GM18858 (cell line): ENCODE measurements around the gene FAM110A.
"Not testable (repeated sequence)": the region's sequence is repeated elsewhere in the genome, so short reads cannot be mapped to it uniquely, and the experiment has no call there.

ENCODE experiments used
- ATAC-seq: cut with Tn5 transposase; IDR thresholded peaks from one replicate; pipeline ENCODE4 v1.9.1; 2021; ENCODE audit not compliant: unreplicated experiment

The FAM110A gene

DNA sequence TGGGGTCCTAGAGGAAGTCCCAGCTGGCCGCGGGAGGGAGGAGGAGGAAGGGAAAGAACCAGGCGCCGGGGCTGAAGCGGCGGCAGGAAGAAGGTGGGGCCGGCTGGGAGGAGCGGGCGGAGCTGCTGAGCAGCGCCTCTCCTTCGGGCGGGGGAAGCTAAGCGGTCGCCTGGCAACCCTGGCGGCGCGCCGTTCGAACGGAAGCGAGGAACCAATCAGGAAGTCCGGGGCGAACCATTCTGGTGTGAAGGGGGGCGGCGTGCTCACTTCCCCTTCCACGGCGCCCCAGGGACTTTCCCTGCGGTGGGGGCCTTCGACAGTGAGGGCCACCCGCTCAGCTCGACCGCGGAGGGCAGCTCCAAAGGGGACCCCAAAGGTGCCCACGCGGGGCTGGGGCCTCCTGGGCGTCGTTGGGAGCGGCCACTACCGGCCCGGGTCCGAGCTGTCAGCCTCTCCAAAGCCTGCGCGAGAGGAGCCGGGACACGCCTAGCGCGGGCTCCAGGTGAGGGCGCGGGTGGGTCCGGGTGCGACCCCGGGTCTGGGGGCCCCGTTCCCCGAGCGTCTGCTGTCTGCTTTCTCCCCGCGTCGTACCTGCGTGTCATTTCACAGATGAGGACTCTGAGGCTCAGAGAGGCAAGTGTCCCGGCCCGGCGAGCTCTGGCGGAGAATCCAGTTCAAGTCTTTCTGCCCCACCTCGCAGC is at the start of gene FAM110A:
Gene FAM110A (plus strand): TSS at position 266 of the 701 bp plus-strand sequence. CDS start 11,090 bp downstream, outside the sequence.
- ATAC-seq: peak; percentile 94

- no peak for ATAC-seq
Observed at GRCh38 chr20:787825-788224, 45.7 kb upstream of the FAM110A start.

DNA sequence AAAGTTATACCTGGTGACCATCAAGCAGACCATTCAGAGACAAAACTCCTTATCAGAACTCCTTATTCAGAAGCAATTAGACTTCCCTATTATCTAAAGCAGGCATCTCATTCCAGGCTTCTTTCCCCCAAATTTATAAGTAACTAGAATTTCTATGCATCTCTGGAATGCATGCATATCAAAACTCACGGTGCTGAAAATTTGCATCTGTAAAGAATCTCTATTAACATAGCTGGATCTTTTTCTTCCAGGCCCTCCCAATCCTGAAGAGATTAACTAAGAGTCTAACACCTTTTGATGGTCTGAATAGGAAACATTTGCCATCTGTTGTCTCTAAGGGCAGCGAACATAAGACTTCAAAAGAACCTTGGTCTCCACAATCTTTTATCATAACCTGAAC is 42.5 kb upstream of the FAM110A start:
- no peak for ATAC-seq

GRCh38 chr20:792248-792647 is 41.3 kb upstream of the FAM110A start:
- ATAC-seq: no peak

- ATAC-seq: no peak
Observed at GRCh38 chr20:796921-797320, 36.6 kb upstream of the FAM110A start.

- ATAC-seq: not testable (repeated sequence)
Observed at GRCh38 chr20:798746-799145, 34.8 kb upstream of the FAM110A start.

- not testable (repeated sequence) for ATAC-seq
Observed at GRCh38 chr20:800026-800425, 33.5 kb upstream of the FAM110A start.

DNA sequence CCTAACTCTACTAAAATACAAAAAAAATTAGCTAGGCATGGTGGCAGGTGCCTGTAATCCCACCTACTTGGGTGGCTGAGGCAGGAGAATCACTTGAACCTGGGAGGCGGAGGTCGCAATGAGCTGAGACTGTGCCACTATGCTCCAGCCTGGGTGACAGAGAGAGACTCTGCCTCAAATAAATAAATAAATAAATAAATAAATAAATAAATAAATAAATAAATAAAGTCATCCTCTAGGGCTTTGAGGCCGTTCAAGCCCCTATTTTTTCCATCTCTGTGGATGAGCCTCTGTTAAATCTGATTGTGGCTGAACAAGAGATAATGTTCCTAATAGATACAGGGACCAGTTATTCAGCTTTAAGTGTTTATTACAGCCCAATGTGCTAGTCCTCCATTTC is 31.8 kb upstream of the FAM110A start:
- no peak for ATAC-seq

DNA sequence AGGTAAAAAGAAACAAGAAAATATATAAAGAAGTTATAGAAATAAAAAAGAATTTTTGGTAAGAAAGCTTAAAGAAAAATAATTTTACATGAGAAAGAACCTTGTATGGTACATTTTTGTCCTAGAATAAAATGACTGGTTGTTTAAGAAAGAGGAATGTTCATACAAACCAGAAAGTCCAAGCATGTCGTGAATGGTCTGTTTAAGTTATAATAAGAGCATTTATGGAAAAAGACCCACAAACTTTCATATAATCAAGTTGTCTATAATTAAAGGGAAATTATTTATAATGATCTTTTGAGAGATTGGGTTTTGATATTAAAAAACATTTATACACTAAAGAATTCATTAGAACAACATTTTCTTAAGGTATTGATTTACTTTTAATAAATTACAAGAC is 27.8 kb upstream of the FAM110A start:
- ATAC-seq: no peak

- not testable (repeated sequence) for ATAC-seq
Observed at GRCh38 chr20:811776-812434, 21.6 kb upstream of the FAM110A start.

DNA sequence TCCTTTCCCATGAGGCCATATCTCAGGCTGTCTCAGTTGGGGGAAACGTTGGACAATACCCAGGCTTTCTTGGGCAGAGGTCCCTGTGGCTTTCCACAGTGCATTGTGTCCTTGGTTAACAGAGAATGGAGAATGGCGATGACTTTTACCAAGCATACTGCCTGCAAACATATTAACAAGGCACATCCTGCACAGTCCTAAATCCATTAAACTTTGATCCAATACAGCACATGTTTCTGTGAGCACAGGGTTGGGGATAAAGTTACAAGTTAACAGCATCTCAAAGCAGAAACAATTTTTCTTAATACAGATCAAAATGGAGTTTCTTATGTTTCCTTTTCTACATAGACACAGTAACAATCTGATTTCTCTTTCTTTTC is 21.1 kb upstream of the FAM110A start:
- ATAC-seq: not testable (repeated sequence)

- no peak for ATAC-seq
Observed at GRCh38 chr20:813390-813789, 20.1 kb upstream of the FAM110A start.

GRCh38 chr20:815226-815625 is 18.3 kb upstream of the FAM110A start:
- ATAC-seq: no peak

GRCh38 chr20:815914-816606 is 17.5 kb upstream of the FAM110A start:
- no peak for ATAC-seq

- ATAC-seq: no peak
Observed at GRCh38 chr20:818001-818664, 15.4 kb upstream of the FAM110A start.

- no peak for ATAC-seq
Observed at GRCh38 chr20:819680-820322, 13.7 kb upstream of the FAM110A start.

DNA sequence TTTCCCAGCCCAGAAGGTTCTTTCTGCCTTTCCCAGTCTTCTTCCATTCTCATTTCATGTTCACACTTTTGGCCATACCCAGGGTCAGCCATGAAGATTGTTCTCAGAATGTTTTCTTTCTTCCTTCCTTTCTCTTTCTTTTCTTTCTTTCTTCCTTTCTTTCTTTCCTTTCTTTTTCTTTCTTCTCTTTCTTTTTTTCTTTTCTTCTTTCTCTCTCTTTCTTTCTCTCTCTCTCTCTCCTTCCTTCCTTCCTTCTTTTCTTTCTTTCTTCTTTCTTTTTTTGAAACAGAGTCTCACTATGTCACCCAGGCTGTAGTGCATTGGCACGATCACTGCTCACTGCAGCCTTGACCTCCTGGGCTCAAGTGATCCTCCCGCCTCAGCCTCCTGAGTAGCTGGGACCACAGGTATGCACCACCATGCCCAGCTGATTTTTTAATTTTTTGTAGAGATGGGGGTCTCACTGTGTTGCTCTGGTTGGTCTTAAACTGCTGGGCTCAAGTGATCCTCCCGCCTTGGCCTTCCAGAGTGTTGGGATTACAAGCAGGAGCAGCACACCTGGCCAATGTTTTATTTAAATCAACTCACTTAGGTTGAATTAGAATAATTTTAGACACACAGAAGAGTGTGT is 13.1 kb upstream of the FAM110A start:
- ATAC-seq: no peak

DNA sequence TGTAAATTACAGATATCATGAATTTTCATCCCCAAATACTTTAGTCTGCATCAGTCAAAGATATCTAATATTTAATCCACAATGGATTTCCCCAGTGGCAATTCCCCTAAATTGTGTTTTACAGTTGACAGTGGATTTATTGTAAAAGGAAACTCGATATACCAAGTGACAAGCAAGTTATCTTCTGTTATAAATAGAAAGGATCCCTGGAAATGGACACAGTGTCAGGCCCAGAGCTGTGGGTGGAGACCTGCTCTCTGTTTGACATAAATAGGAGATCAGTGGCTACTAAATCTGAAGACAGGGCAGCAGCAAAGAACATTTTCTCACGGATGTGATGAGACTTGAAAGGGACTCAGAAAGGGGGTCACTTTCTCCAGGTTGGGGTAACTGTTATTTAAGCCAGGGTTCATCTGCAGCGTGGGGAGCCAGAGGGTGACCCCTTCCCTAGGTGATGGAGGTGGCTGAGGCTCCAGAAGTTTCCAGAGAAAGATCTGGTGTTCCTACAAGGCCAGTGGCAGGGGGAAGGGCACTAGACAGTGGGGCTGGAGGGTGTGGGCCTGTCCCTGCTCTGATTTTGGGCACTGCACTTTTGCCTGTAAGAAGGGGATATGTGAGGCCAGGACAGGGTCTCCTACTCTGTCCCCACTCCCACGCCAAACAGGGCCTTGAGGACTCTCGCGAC is 12.3 kb upstream of the FAM110A start:
- ATAC-seq: no peak

GRCh38 chr20:821731-822065 is 11.8 kb upstream of the FAM110A start:
- ATAC-seq: no peak
